ENCODE measurements around the gene LARGE1. TPM values are rescaled to one million over a fixed set of nuclear protein-coding genes. Genes with fewer than 3 reads are reported as not detected.

Gene LARGE1
- total and polyA plus RNA-seq, 2 of the 4 experiments (the other 2 are of a cell fraction), result 6.2 to 12.4 TPM

GRCh38 chr22:33969045-33969444 lies 48.8 kb upstream of the LARGE1 start:
- H3K14ac ChIP-seq (replicated peaks; ENCODE audit: low read depth, low read length), result no peak overlapping the region
- no peak overlapping the region for H2BK120ac ChIP-seq (ENCODE audit: low read depth, low read length)
- H3K9ac ChIP-seq (ENCODE audit: low read depth, low read length), result no peak overlapping the region
- H3K27me3 ChIP-seq (ENCODE audit: control insufficient read depth, insufficient read depth, low read length), result no peaks in the 10 kb centered on the region
- H3K9me3 ChIP-seq (ENCODE audit: control insufficient read depth, insufficient read depth, low read length), result peaks cover 8% of the 10 kb centered on the region
- H3K4me2 ChIP-seq (ENCODE audit: low read depth, low read length), result no peak overlapping the region
- H3K4ac ChIP-seq (ENCODE audit: low read depth, low read length), result no peak overlapping the region
- no peak overlapping the region for H2BK20ac ChIP-seq (ENCODE audit: low read depth, low read length)
- BruUV-seq (replicated peaks), result no TSS peak
- H2BK5ac ChIP-seq (ENCODE audit: low read depth, low read length, poor library complexity, severe bottlenecking), result no peak overlapping the region
- dilution Hi-C loops (cut with HindIII; ENCODE audit: low sequenced_read_pairs, unreplicated experiment), result no loop called here
- H3K9me1 ChIP-seq (ENCODE audit: insufficient read depth, low read length), result no peaks in the 10 kb centered on the region
- in situ Hi-C loops (cut with MboI; ENCODE audit: low sequenced_read_pairs), result no loop called here
- no peaks in the 10 kb centered on the region for H4K20me1 ChIP-seq (ENCODE audit: insufficient read depth, low read length)
- H4K91ac ChIP-seq (ENCODE audit: insufficient read depth, low read depth, low read length), result no peak overlapping the region
- no peak overlapping the region for H3K18ac ChIP-seq (ENCODE audit: low read depth, low read length)
- no peak overlapping the region for H2AK5ac ChIP-seq (ENCODE audit: low read depth, low read length)
- H2BK15ac ChIP-seq (ENCODE audit: low read depth, low read length), result no peak overlapping the region
- H3K56ac ChIP-seq (ENCODE audit: extremely low read depth, insufficient read depth, low read length), result no peak overlapping the region
- no peak overlapping the region for H3K4me3 ChIP-seq (ENCODE audit: insufficient read depth, low read depth, low read length)
- ChIA-PET CTCF (interaction anchor here (0.5 kb wide), 1 partner anchor 15 kb away, joined by 3 read pairs; no protein-coding TSS in a partner anchor), POLR2A (ENCODE audit: unreplicated experiment) (no interaction called here)
- TF ChIP-seq RAD21 (IDR thresholded peaks at IDR 0.05; ENCODE audit: low read length) (no peak), RCOR1 (IDR thresholded peaks at IDR 0.05; ENCODE audit: insufficient replicate concordance, low read length) (no peak), BHLHE40 (IDR thresholded peaks at IDR 0.05; ENCODE audit: low read depth, low read length) (no peak), POLR2A (IDR thresholded peaks at IDR 0.05; ENCODE audit: low read depth, low read length) (no peak), RFX5 (IDR thresholded peaks at IDR 0.05; ENCODE audit: low read depth, low read length) (no peak), MAFK (IDR thresholded peaks at IDR 0.05; ENCODE audit: low read depth, low read length) (no peak), ELK1 (IDR thresholded peaks at IDR 0.05; ENCODE audit: borderline replicate concordance, low read depth, low read length) (no peak), MXI1 (IDR thresholded peaks at IDR 0.05; ENCODE audit: borderline replicate concordance, low read depth, low read length) (no peak), USF2 (IDR thresholded peaks at IDR 0.05; ENCODE audit: low read depth, low read length) (no peak), CHD1 (IDR thresholded peaks at IDR 0.05; ENCODE audit: low read depth, low read length) (no peak), NFE2L2 (IDR thresholded peaks at IDR 0.05; ENCODE audit: low read depth, low read length) (no peak), CTCF (conservative IDR thresholded peaks at IDR 0.05; ENCODE audit: low read depth, low read length) (no peak), CEBPB (IDR thresholded peaks at IDR 0.05; ENCODE audit: low read depth, low read length) (no peak), MAZ (IDR thresholded peaks at IDR 0.05; ENCODE audit: borderline replicate concordance, low read depth, low read length) (no peak), FOS (IDR thresholded peaks at IDR 0.05; ENCODE audit: low read depth, low read length) (no peak), SMC3 (IDR thresholded peaks at IDR 0.05; ENCODE audit: low read depth, low read length) (no peak)
- H3K4me1 ChIP-seq (ENCODE audit: control insufficient read depth, insufficient read depth, low read length), result no peaks in the 10 kb centered on the region
- intact Hi-C loops (cut with micrococcal nuclease), result no loop called here
- H3K27ac ChIP-seq (ENCODE audit: insufficient read depth, low read length), result no peak overlapping the region
- no peaks in the 10 kb centered on the region for H3K36me3 ChIP-seq (ENCODE audit: control insufficient read depth, insufficient read depth, low read length)
- no peak for ATAC-seq (ENCODE audit: low read depth)
- no peak overlapping the region for H2AK9ac ChIP-seq (replicated peaks; ENCODE audit: low read depth, low read length, poor library complexity)
- H2AFZ ChIP-seq (replicated peaks; ENCODE audit: low read length, poor library complexity), result no peak overlapping the region
- no peak overlapping the region for H4K5ac ChIP-seq (ENCODE audit: low read depth, low read length)
- DNase-seq, result no peak
- H3K23ac ChIP-seq (ENCODE audit: low read depth, low read length), result no peak overlapping the region
- H3K79me1 ChIP-seq (ENCODE audit: low read depth in 1 of 2, low read length in 2 of 2), result no peaks in the 10 kb centered on the region
- H4K8ac ChIP-seq (ENCODE audit: low read depth in 2 of 2, low read length in 2 of 2), result no peak overlapping the region

All from IMR-90 (cell line).